Measurements from ENCODE around the gene OGT.
"Not testable (repeated sequence)": the region's sequence is repeated elsewhere in the genome, so short reads cannot be mapped to it uniquely, and the experiment has no call there.

The OGT gene

GRCh38 chrX:71532753-71533425, at the start of gene OGT:
Gene OGT (plus strand): TSS chrX:71533104. CDS start chrX:71533300, 196 bp downstream.
- H3K4me1 Mint-ChIP-seq, result peaks cover 30% of the 10 kb centered on the region
- H3K4me3 Mint-ChIP-seq, result peak within 1 kb of the TSS; percentile 100
- H3K36me3 Mint-ChIP-seq (ENCODE audit: low read depth), result peaks cover 18% of the 10 kb centered on the region
- peak within 1 kb of the TSS; percentile 98 for H3K27ac Mint-ChIP-seq
- peaks cover 73% of the 10 kb centered on the region for H3K9me3 Mint-ChIP-seq
- peaks cover 13% of the 10 kb centered on the region for H3K27me3 Mint-ChIP-seq (ENCODE audit: low read depth, poor library complexity)
- TF ChIP-seq CTCF (IDR thresholded peaks at IDR 0.05), result no peak
- peak; percentile 86 for DNase-seq

DNA sequence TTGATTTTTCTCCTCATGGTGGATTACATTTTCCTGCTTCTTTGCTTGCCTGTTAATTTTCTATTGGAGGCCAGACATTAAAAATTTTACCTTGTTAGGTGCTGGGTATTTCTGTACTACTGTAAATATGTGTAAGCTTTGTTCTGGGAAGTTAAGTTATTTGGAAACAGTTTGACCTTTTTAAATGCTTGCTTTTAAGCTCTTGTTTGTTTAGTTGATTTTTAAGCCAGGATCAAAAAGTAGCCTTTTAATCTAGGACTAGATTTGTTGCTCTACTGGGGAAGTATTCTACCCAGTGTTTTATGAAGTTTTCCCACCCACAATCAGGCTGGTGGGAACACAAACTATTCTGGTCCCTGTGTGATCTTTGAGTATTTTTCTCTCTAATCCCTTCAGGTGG, 45.1 kb upstream of the OGT start:
- H3K36me3 Mint-ChIP-seq (ENCODE audit: low read depth), result peaks cover 4% of the 10 kb centered on the region
- H3K27me3 Mint-ChIP-seq (ENCODE audit: low read depth, poor library complexity), result peaks cover 5% of the 10 kb centered on the region
- DNase-seq, result no peak

DNA sequence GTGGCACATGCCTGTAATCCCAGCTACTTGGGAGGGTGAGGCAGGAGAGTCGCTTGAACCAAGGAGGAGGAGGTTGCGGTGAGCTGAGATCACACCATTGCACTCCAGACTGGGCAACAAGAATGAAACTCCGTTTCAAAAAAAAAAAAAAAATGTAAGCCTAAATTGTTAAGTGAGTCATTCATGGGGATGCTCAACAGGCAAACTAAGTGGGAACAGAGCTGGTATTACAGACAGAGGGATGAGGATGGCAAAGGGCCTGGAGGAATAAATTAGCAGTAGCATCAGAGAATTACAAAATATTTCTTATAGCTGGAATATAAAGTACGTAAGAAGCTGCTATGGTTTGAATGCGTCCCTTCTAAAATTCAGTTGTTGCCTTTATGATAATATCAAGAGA, 43.4 kb upstream of the OGT start:
- Mint-ChIP-seq H3K27me3 (ENCODE audit: low read depth, poor library complexity) (peaks cover 8% of the 10 kb centered on the region), H3K9me3 (peaks cover 64% of the 10 kb centered on the region), H3K27ac (no peak overlapping the region), H3K4me3 (no peak overlapping the region), H3K4me1 (no peaks in the 10 kb centered on the region), H3K36me3 (ENCODE audit: low read depth) (peaks cover 4% of the 10 kb centered on the region)
- DNase-seq, result no peak
- TF ChIP-seq CTCF (IDR thresholded peaks at IDR 0.05), result no peak

More for the DNA sequence above, 45.1 kb upstream of the OGT start:
- no peaks in the 10 kb centered on the region for H3K4me1 Mint-ChIP-seq
- H3K27ac Mint-ChIP-seq, result no peak overlapping the region
- H3K9me3 Mint-ChIP-seq, result peaks cover 55% of the 10 kb centered on the region
- no peak for TF ChIP-seq CTCF (IDR thresholded peaks at IDR 0.05)
- H3K4me3 Mint-ChIP-seq, result no peak overlapping the region

- Mint-ChIP-seq H3K4me3 (no peak overlapping the region), H3K27me3 (ENCODE audit: low read depth, poor library complexity) (peaks cover 8% of the 10 kb centered on the region), H3K27ac (no peak overlapping the region), H3K36me3 (ENCODE audit: low read depth) (peaks cover 4% of the 10 kb centered on the region), H3K4me1 (no peaks in the 10 kb centered on the region), H3K9me3 (peaks cover 65% of the 10 kb centered on the region)
- DNase-seq, result no peak
- TF ChIP-seq CTCF (IDR thresholded peaks at IDR 0.05), result no peak
Observed at GRCh38 chrX:71492231-71493065, 40.5 kb upstream of the OGT start.

DNA sequence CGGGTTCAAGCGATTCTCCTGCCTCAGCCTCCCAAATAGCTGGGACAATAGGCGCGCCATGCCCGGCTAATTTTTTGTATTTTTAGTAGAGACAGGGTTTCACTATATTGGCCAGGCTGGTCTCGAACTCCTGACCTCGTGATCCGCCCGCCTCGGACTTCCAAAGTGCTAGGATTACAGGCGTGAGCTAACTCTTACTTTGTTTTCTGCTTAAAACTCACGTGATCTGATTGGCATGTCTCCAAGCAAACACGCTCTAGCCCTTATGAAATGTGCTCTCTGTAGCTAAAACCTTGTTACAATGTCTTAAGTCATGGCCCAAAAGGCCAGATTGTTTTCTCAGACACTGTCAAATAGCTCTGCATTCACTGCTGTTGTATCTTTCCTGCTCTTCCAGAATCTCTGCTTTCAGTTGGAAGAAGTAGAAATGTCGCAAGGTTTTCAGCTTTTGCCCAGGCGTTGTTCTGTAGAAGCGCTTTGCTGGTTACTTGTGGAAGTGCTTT, 39.7 kb upstream of the OGT start:
- Mint-ChIP-seq H3K36me3 (ENCODE audit: low read depth) (peaks cover 4% of the 10 kb centered on the region), H3K4me1 (no peaks in the 10 kb centered on the region), H3K27ac (no peak overlapping the region), H3K9me3 (peaks cover 63% of the 10 kb centered on the region), H3K4me3 (no peak overlapping the region), H3K27me3 (ENCODE audit: low read depth, poor library complexity) (peaks cover 8% of the 10 kb centered on the region)
- TF ChIP-seq CTCF (IDR thresholded peaks at IDR 0.05), result no peak
- no peak for DNase-seq

DNA sequence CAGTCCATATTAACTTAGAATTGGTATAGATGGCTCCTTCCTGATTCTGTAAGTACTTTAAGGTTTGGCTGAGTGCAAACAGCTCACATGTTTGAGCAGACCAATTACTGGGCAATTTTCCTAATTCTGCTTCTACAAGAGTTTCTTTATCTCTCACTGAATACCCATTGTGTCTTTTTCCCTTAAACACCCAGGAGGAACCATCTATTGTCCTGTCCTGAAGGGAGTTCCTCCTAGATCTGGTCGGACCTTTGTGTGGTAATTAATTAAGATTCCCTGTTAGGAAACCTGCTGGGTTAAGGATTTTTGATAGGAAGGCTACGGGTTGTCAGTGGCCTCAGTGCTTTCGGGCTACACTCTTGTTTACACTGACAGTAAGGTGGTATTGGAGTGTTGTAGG, 36.9 kb upstream of the OGT start:
- H3K4me1 Mint-ChIP-seq; H3K4me3 Mint-ChIP-seq; DNase-seq; H3K36me3 Mint-ChIP-seq (ENCODE audit: low read depth); H3K27ac Mint-ChIP-seq: not testable (repeated sequence)
- Mint-ChIP-seq H3K9me3 (peaks cover 60% of the 10 kb centered on the region), H3K27me3 (ENCODE audit: low read depth, poor library complexity) (peaks cover 12% of the 10 kb centered on the region)
